Caco-2 (cell line): ENCODE measurements around the gene TMEM145. TPM values are rescaled to one million over a fixed set of nuclear protein-coding genes. Genes with fewer than 3 reads are reported as not detected.

Source experiments
- BruUV-seq: library from RNA; stranded (reverse); fragments of 400-500 nt; replicated peaks from 2 replicates; lab custom pipeline; 2021; lab: Mats Ljungman, UMichigan
- CTCF ChIA-PET: fragments of 300-600 bp; sonication (Branson Sonifier 250); formaldehyde crosslinking; loops from one replicate; lab custom pipeline; 2022; ENCODE audit warnings: antibody characterized with exemption; lab: Charles Lee
- POLR2A ChIA-PET: fragments of 300-600 bp; sonication (Branson Sonifier 250); formaldehyde crosslinking; loops from one replicate; lab custom pipeline; 2022; ENCODE audit warnings: antibody characterized with exemption; lab: Charles Lee
- DNase-seq, 2 experiments: peaks; one replicate each; pipeline versions ENCODE4 v3.0.0 to v3.0.0-alpha.2; 2020 to 2022
- H3K27me3 ChIP-seq: replicated peaks from 2 replicates; pipeline ENCODE4 v1.6.0; 2011; ENCODE audit warnings: low read length; ENCODE audit not compliant: control insufficient read depth, insufficient read depth
- H3K36me3 ChIP-seq: 2 replicates; pipeline ENCODE4 v1.5.1; 2011; ENCODE audit warnings: low read length; ENCODE audit not compliant: control insufficient read depth, insufficient read depth
- H3K4me1 ChIP-seq: fragments of 250-450 bp; sonication (Bioruptor Pico); 2 replicates; pipeline ENCODE4 v1.5.1; 2020; ENCODE audit warnings: mild to moderate bottlenecking
- H3K4me3 ChIP-seq: 2 replicates; pipeline ENCODE4 v1.5.1; 2011; ENCODE audit warnings: low read depth, mild to moderate bottlenecking, control low read depth, low read length
- H3K9me3 ChIP-seq: fragments of 250-450 bp; sonication (Bioruptor Pico); 2 replicates; pipeline ENCODE4 v1.5.1; 2020; ENCODE audit warnings: mild to moderate bottlenecking, moderate library complexity
- H3K27ac Mint-ChIP-seq: one replicate; pipeline ENCODE4 v1.8.0; 2022; ENCODE audit warnings: mixed read lengths; ENCODE audit not compliant: unreplicated experiment
- H3K27me3 Mint-ChIP-seq: one replicate; pipeline ENCODE4 v1.8.0; 2022; ENCODE audit warnings: mixed read lengths; ENCODE audit not compliant: insufficient read depth, unreplicated experiment
- H3K36me3 Mint-ChIP-seq: one replicate; pipeline ENCODE4 v1.8.0; 2022; ENCODE audit warnings: mild to moderate bottlenecking, mixed read lengths; ENCODE audit not compliant: insufficient read depth, unreplicated experiment
- H3K4me1 Mint-ChIP-seq: one replicate; pipeline ENCODE4 v1.8.0; 2022; ENCODE audit warnings: low read depth, mixed read lengths; ENCODE audit not compliant: unreplicated experiment
- H3K4me3 Mint-ChIP-seq: one replicate; pipeline ENCODE4 v1.8.0; 2022; ENCODE audit warnings: mild to moderate bottlenecking, moderate library complexity, mixed read lengths; ENCODE audit not compliant: unreplicated experiment
- H3K9me3 Mint-ChIP-seq: one replicate; pipeline ENCODE4 v1.8.0; 2022; ENCODE audit warnings: mixed read lengths; ENCODE audit not compliant: unreplicated experiment
- CTCF ChIP-seq, 2 experiments: fragments of 200-600 bp in 1 of 2; IDR thresholded peaks; 1 replicate in 1 of 2; 2 replicates in 1 of 2; pipeline versions ENCODE4 v1.5.1 to v1.8.0; 2011 to 2022; ENCODE audit warnings: antibody characterized with exemption in 1 of 2, control low read depth in 1 of 2, inconsistent platforms in 1 of 2, low read depth in 1 of 2, low read length in 1 of 2, mild to moderate bottlenecking in 1 of 2, moderate library complexity in 1 of 2; ENCODE audit not compliant: insufficient read depth in 1 of 2, severe bottlenecking in 1 of 2, unreplicated experiment in 1 of 2
- intact Hi-C: fragments of 100-400 bp; cut with micrococcal nuclease; formaldehyde crosslinking; loops from one replicate; pipeline ENCODE4 v1.10.0; 2022; ENCODE audit not compliant: unreplicated experiment
- total RNA-seq: library from RNA; stranded (reverse); gene quantifications from 2 replicates; pipeline ENCODE4 v1.2.3, GENCODE V29; 2022

The TMEM145 gene
- total RNA-seq, 1 experiment from 2014 or later, result 2.2 TPM

- intact Hi-C loops, result no loop called here
- no peaks in the 10 kb centered on the region for H3K9me3 ChIP-seq
- H3K27me3 Mint-ChIP-seq, result no peaks in the 10 kb centered on the region
- DNase-seq, result no peak
- peaks cover 3% of the 10 kb centered on the region for H3K36me3 Mint-ChIP-seq
- no peak for TF ChIP-seq CTCF (IDR thresholded peaks at IDR 0.05; ENCODE audit: insufficient read depth in 1 of 2, low read depth in 1 of 2, low read length in 1 of 2, severe bottlenecking in 1 of 2, unreplicated experiment in 1 of 2)
- BruUV-seq, result no TSS peak
- H3K9me3 Mint-ChIP-seq, result no peaks in the 10 kb centered on the region
- no peak overlapping the region for H3K4me3 Mint-ChIP-seq
- ChIA-PET POLR2A (no interaction called here), CTCF (no interaction called here)
- no peak overlapping the region for H3K27ac Mint-ChIP-seq
- no peaks in the 10 kb centered on the region for H3K4me1 Mint-ChIP-seq
- H3K27me3 ChIP-seq, result no peaks in the 10 kb centered on the region
- H3K4me3 ChIP-seq, result no peak overlapping the region
- no peaks in the 10 kb centered on the region; the same call in 1 of the 2 replicates for H3K36me3 ChIP-seq
- no peaks in the 10 kb centered on the region for H3K4me1 ChIP-seq
Measured at GRCh38 chr19:42368765-42369164, 55.7 kb downstream of the TMEM145 start.

- H3K4me1 ChIP-seq, result no peaks in the 10 kb centered on the region
- no peaks in the 10 kb centered on the region; the same call in 1 of the 2 replicates for H3K36me3 ChIP-seq
- H3K9me3 ChIP-seq, result no peaks in the 10 kb centered on the region
- ChIA-PET CTCF (no interaction called here), POLR2A (no interaction called here)
- intact Hi-C loops, result no loop called here
- H3K4me3 Mint-ChIP-seq, result no peak overlapping the region
- no peaks in the 10 kb centered on the region for H3K27me3 Mint-ChIP-seq
- no peaks in the 10 kb centered on the region for H3K9me3 Mint-ChIP-seq
- DNase-seq, result no peak
- H3K27ac Mint-ChIP-seq, result no peak overlapping the region
- H3K36me3 Mint-ChIP-seq, result no peaks in the 10 kb centered on the region
- no peaks in the 10 kb centered on the region for H3K27me3 ChIP-seq
- BruUV-seq, result no TSS peak
- no peaks in the 10 kb centered on the region for H3K4me1 Mint-ChIP-seq
- H3K4me3 ChIP-seq, result no peak overlapping the region
- no peak for TF ChIP-seq CTCF (IDR thresholded peaks at IDR 0.05; ENCODE audit: insufficient read depth in 1 of 2, low read depth in 1 of 2, low read length in 1 of 2, severe bottlenecking in 1 of 2, unreplicated experiment in 1 of 2)
Measured at GRCh38 chr19:42369433-42370067, 56.4 kb downstream of the TMEM145 start.

GRCh38 chr19:42370068-42370520 lies 57.0 kb downstream of the TMEM145 start:
- H3K36me3 ChIP-seq, result no peaks in the 10 kb centered on the region; the same call in 1 of the 2 replicates
- Mint-ChIP-seq H3K4me1 (no peaks in the 10 kb centered on the region), H3K36me3 (no peaks in the 10 kb centered on the region), H3K27ac (no peak overlapping the region), H3K4me3 (no peak overlapping the region), H3K9me3 (no peaks in the 10 kb centered on the region), H3K27me3 (no peaks in the 10 kb centered on the region)
- ChIA-PET POLR2A (no interaction called here), CTCF (no interaction called here)
- BruUV-seq, result no TSS peak
- no peak for TF ChIP-seq CTCF (IDR thresholded peaks at IDR 0.05; ENCODE audit: insufficient read depth in 1 of 2, low read depth in 1 of 2, low read length in 1 of 2, severe bottlenecking in 1 of 2, unreplicated experiment in 1 of 2)
- H3K27me3 ChIP-seq, result no peaks in the 10 kb centered on the region
- intact Hi-C loops, result no loop called here
- no peak overlapping the region for H3K4me3 ChIP-seq
- no peaks in the 10 kb centered on the region for H3K4me1 ChIP-seq
- no peaks in the 10 kb centered on the region for H3K9me3 ChIP-seq
- DNase-seq, result no peak
